GM23338 (cell line): ENCODE results near the gene PPP2R5B. TPM values are rescaled to one million over a fixed set of nuclear protein-coding genes. Genes with fewer than 3 reads are reported as not detected.

Experiments
- ATAC-seq: fragments of 200-7000 bp; cut with Tn5 transposase; 3 replicates; pipeline ENCODE4 v1.9.1; 2020
- DNase-seq: peaks from one replicate; pipeline ENCODE4 v3.0.0-alpha.2; 2015; ENCODE audit warnings: low spot score
- H2AFZ ChIP-seq: fragments of 200-600 bp; sonication (generic); 2 replicates; pipeline ENCODE4 v1.8.0; 2016; ENCODE audit warnings: antibody characterized with exemption, mild to moderate bottlenecking, moderate library complexity
- H3F3A ChIP-seq: fragments of 200-600 bp; sonication (generic); replicated peaks from 2 replicates; pipeline ENCODE4 v1.8.0; 2017; ENCODE audit warnings: antibody characterized with exemption, mixed run types, low read depth
- H3K27ac ChIP-seq: fragments of 200-600 bp; sonication (generic); 2 replicates; pipeline ENCODE4 v1.6.1; 2016; ENCODE audit warnings: low read depth
- H3K27me3 ChIP-seq: fragments of 200-600 bp; sonication (generic); 2 replicates; pipeline ENCODE4 v1.8.0; 2016; ENCODE audit warnings: mild to moderate bottlenecking, mixed run types, moderate library complexity; ENCODE audit not compliant: insufficient read depth
- H3K36me3 ChIP-seq: fragments of 200-600 bp; sonication (generic); 2 replicates; pipeline ENCODE4 v1.8.0; 2016; ENCODE audit warnings: mild to moderate bottlenecking; ENCODE audit not compliant: insufficient read depth
- H3K4me1 ChIP-seq: fragments of 200-600 bp; sonication (generic); 2 replicates; pipeline ENCODE4 v1.8.0; 2016; ENCODE audit warnings: mild to moderate bottlenecking, moderate library complexity; ENCODE audit not compliant: insufficient read depth
- H3K4me2 ChIP-seq: fragments of 200-600 bp; sonication (generic); 2 replicates; pipeline ENCODE4 v1.7.1; 2017; ENCODE audit warnings: mixed run types
- H3K4me3 ChIP-seq: fragments of 200-600 bp; sonication (generic); 2 replicates; pipeline ENCODE4 v1.6.1; 2016; ENCODE audit warnings: mixed run types
- H3K79me2 ChIP-seq: fragments of 200-600 bp; sonication (generic); replicated peaks from 2 replicates; pipeline ENCODE4 v1.8.0; 2017; ENCODE audit warnings: mild to moderate bottlenecking; ENCODE audit not compliant: insufficient read depth
- H3K9me2 ChIP-seq: fragments of 200-600 bp; sonication (generic); 2 replicates; pipeline ENCODE4 v1.8.0; 2017; ENCODE audit not compliant: insufficient read depth
- H4K20me1 ChIP-seq: fragments of 200-600 bp; sonication (generic); replicated peaks from 2 replicates; pipeline ENCODE4 v1.8.0; 2017; ENCODE audit warnings: mild to moderate bottlenecking; ENCODE audit not compliant: insufficient read depth
- H3K27ac Mint-ChIP-seq: 2 replicates; pipeline ENCODE4 v1.8.0; 2020; ENCODE audit warnings: inconsistent platforms, mild to moderate bottlenecking, moderate library complexity, mixed read lengths
- H3K27me3 Mint-ChIP-seq: 3 replicates; pipeline ENCODE4 v1.8.0; 2022; ENCODE audit warnings: low read depth, mild to moderate bottlenecking, moderate library complexity, mixed read lengths, inconsistent platforms; ENCODE audit not compliant: insufficient read depth, poor library complexity
- H3K36me3 Mint-ChIP-seq: 3 replicates; pipeline ENCODE4 v1.8.0; 2021; ENCODE audit warnings: low read depth, mild to moderate bottlenecking, inconsistent platforms, moderate library complexity, mixed read lengths
- H3K4me1 Mint-ChIP-seq: 3 replicates; pipeline ENCODE4 v1.8.0; 2020; ENCODE audit warnings: mild to moderate bottlenecking, inconsistent platforms, mixed read lengths
- H3K4me3 Mint-ChIP-seq: 3 replicates; pipeline ENCODE4 v1.8.0; 2021; ENCODE audit warnings: moderate library complexity, mild to moderate bottlenecking, inconsistent platforms, mixed read lengths
- H3K9me3 Mint-ChIP-seq: 3 replicates; pipeline ENCODE4 v1.8.0; 2020; ENCODE audit warnings: moderate library complexity, mild to moderate bottlenecking, inconsistent platforms, mixed read lengths
- CREB1 ChIP-seq: fragments of 250-450 bp; sonication (Bioruptor Pico); IDR thresholded peaks from 2 replicates; pipeline ENCODE4 v1.5.0; 2020; ENCODE audit warnings: low read depth, mild to moderate bottlenecking, moderate library complexity
- EZH2 ChIP-seq: fragments of 200-600 bp; sonication (generic); IDR thresholded peaks from one replicate; pipeline ENCODE4 v1.8.0; 2017; ENCODE audit warnings: antibody characterized with exemption, mild to moderate bottlenecking, low read depth; ENCODE audit not compliant: unreplicated experiment
- EZH2phosphoT487 ChIP-seq: fragments of 200-600 bp; sonication (generic); IDR thresholded peaks from one replicate; pipeline ENCODE4 v1.8.1; 2018; ENCODE audit warnings: antibody characterized with exemption; ENCODE audit not compliant: unreplicated experiment
- JUNB ChIP-seq: IDR thresholded peaks from one replicate; pipeline ENCODE4 v1.6.1; 2016; ENCODE audit warnings: antibody characterized with exemption; ENCODE audit not compliant: unreplicated experiment
- NANOG ChIP-seq: IDR thresholded peaks from 2 replicates; pipeline ENCODE4 v1.6.1; 2016; ENCODE audit warnings: antibody characterized with exemption, borderline replicate concordance
- POLR2AphosphoS5 ChIP-seq: IDR thresholded peaks from 2 replicates; pipeline ENCODE4 v1.6.1; 2016; ENCODE audit warnings: antibody characterized with exemption, low read depth
- STAT1 ChIP-seq: IDR thresholded peaks from one replicate; pipeline ENCODE4 v1.6.1; 2016; ENCODE audit warnings: antibody characterized with exemption; ENCODE audit not compliant: unreplicated experiment
- ZNF114 ChIP-seq: fragments of 250-450 bp; sonication (Bioruptor Pico); IDR thresholded peaks from 2 replicates; pipeline ENCODE4 v1.5.0; 2020; ENCODE audit warnings: mild to moderate bottlenecking, moderate library complexity
- ZNF331 ChIP-seq: fragments of 250-450 bp; sonication (Bioruptor Pico); IDR thresholded peaks from 2 replicates; pipeline ENCODE4 v1.5.0; 2020; ENCODE audit warnings: low read depth, mild to moderate bottlenecking, moderate library complexity
- polyA plus RNA-seq: library from polyadenylated mRNA; unstranded; fragments of >200 nt; fragmentation: Nextera tagmentation; extraction: Ambion mirVana; gene quantifications from 2 replicates; pipeline ENCODE4 v1.2.1, GENCODE V29; 2016
- total RNA-seq: library from RNA; depleted of rRNA; stranded (reverse); fragments of >200 nt; shearing (Covaris generic); gene quantifications from 2 replicates; pipeline ENCODE4 v1.2.3, GENCODE V29; 2014
- TF ChIP-seq, protein P1 (sequence below): fragments of 250-450 bp; sonication (Bioruptor Pico); IDR thresholded peaks from 2 replicates; pipeline ENCODE4 v1.5.0; 2020; ENCODE audit warnings: mild to moderate bottlenecking, moderate library complexity
- TF ChIP-seq, protein P2 (sequence below), 2 experiments: fragments of 200-600 bp in 1 of 2; sonication (generic) in 1 of 2; conservative IDR thresholded peaks; 2 replicates each; pipeline versions ENCODE4 v1.5.1 to v1.6.1; 2016 to 2017; ENCODE audit warnings: antibody characterized with exemption in 2 of 2, low read depth in 2 of 2, mild to moderate bottlenecking in 2 of 2, moderate library complexity in 1 of 2
- TF ChIP-seq, protein P3 (sequence below): IDR thresholded peaks from one replicate; pipeline ENCODE4 v1.6.1; 2018; ENCODE audit warnings: antibody characterized with exemption; ENCODE audit not compliant: unreplicated experiment
- TF ChIP-seq, protein P4 (sequence below): IDR thresholded peaks from 2 replicates; pipeline ENCODE4 v1.6.1; 2016; ENCODE audit warnings: antibody characterized with exemption

The PPP2R5B gene
- total and polyA plus RNA-seq, 2 experiments from 2014 or later, result 2.8 to 5.8 TPM

DNA sequence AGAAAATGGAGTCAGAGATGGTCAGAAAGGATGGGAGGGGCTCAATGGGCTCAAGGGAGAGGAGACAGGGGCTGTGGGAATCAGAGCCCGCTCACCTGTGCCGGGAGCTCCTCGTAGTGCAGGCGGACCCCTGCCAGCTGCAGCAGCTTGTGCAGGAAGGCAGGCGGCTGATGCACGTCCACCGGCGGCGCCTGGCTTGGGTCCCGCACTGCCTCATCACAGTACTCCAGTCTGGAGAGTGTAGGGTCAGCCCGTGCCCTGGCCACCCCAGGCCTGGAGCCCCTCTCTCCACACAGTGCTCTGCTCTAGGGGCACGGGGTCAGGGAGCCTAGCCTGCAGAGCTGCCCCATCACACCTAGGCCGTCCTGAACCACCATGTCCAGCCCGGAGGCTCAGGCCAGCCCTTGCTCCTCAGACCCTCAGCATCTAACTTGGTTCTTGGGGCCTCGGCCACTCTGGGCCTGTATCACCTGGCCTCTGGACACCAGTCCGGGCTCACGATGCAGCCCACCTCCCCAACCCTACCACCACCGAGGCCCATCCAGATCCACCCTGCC lies 11.2 kb upstream of the PPP2R5B start:
- no peak overlapping the region for H3K4me3 Mint-ChIP-seq
- no peaks in the 10 kb centered on the region for H3F3A ChIP-seq
- DNase-seq, result no peak
- ATAC-seq, result no peak
- peaks cover 7% of the 10 kb centered on the region for H3K27me3 Mint-ChIP-seq
- TF ChIP-seq, protein P1, sequence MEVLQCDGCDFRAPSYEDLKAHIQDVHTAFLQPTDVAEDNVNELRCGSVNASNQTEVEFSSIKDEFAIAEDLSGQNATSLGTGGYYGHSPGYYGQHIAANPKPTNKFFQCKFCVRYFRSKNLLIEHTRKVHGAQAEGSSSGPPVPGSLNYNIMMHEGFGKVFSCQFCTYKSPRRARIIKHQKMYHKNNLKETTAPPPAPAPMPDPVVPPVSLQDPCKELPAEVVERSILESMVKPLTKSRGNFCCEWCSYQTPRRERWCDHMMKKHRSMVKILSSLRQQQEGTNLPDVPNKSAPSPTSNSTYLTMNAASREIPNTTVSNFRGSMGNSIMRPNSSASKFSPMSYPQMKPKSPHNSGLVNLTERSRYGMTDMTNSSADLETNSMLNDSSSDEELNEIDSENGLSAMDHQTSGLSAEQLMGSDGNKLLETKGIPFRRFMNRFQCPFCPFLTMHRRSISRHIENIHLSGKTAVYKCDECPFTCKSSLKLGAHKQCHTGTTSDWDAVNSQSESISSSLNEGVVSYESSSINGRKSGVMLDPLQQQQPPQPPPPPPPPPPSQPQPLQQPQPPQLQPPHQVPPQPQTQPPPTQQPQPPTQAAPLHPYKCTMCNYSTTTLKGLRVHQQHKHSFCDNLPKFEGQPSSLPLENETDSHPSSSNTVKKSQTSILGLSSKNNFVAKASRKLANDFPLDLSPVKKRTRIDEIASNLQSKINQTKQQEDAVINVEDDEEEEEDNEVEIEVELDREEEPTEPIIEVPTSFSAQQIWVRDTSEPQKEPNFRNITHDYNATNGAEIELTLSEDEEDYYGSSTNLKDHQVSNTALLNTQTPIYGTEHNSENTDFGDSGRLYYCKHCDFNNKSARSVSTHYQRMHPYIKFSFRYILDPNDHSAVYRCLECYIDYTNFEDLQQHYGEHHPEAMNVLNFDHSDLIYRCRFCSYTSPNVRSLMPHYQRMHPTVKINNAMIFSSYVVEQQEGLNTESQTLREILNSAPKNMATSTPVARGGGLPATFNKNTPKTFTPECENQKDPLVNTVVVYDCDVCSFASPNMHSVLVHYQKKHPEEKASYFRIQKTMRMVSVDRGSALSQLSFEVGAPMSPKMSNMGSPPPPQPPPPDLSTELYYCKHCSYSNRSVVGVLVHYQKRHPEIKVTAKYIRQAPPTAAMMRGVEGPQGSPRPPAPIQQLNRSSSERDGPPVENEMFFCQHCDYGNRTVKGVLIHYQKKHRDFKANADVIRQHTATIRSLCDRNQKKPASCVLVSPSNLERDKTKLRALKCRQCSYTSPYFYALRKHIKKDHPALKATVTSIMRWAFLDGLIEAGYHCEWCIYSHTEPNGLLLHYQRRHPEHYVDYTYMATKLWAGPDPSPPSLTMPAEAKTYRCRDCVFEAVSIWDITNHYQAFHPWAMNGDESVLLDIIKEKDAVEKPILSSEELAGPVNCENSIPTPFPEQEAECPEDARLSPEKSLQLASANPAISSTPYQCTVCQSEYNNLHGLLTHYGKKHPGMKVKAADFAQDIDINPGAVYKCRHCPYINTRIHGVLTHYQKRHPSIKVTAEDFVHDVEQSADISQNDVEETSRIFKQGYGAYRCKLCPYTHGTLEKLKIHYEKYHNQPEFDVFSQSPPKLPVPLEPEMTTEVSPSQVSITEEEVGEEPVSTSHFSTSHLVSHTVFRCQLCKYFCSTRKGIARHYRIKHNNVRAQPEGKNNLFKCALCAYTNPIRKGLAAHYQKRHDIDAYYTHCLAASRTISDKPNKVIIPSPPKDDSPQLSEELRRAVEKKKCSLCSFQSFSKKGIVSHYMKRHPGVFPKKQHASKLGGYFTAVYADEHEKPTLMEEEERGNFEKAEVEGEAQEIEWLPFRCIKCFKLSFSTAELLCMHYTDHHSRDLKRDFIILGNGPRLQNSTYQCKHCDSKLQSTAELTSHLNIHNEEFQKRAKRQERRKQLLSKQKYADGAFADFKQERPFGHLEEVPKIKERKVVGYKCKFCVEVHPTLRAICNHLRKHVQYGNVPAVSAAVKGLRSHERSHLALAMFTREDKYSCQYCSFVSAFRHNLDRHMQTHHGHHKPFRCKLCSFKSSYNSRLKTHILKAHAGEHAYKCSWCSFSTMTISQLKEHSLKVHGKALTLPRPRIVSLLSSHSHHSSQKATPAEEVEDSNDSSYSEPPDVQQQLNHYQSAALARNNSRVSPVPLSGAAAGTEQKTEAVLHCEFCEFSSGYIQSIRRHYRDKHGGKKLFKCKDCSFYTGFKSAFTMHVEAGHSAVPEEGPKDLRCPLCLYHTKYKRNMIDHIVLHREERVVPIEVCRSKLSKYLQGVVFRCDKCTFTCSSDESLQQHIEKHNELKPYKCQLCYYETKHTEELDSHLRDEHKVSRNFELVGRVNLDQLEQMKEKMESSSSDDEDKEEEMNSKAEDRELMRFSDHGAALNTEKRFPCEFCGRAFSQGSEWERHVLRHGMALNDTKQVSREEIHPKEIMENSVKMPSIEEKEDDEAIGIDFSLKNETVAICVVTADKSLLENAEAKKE (CRISPR knock-in tag), result no peak
- TF ChIP-seq, protein P2, sequence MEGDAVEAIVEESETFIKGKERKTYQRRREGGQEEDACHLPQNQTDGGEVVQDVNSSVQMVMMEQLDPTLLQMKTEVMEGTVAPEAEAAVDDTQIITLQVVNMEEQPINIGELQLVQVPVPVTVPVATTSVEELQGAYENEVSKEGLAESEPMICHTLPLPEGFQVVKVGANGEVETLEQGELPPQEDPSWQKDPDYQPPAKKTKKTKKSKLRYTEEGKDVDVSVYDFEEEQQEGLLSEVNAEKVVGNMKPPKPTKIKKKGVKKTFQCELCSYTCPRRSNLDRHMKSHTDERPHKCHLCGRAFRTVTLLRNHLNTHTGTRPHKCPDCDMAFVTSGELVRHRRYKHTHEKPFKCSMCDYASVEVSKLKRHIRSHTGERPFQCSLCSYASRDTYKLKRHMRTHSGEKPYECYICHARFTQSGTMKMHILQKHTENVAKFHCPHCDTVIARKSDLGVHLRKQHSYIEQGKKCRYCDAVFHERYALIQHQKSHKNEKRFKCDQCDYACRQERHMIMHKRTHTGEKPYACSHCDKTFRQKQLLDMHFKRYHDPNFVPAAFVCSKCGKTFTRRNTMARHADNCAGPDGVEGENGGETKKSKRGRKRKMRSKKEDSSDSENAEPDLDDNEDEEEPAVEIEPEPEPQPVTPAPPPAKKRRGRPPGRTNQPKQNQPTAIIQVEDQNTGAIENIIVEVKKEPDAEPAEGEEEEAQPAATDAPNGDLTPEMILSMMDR (conservative IDR thresholded peaks at IDR 0.05; ENCODE audit: low read depth in 2 of 2), result no peak
- TF ChIP-seq ZNF331 (CRISPR knock-in tag) (no peak), JUNB (no peak), STAT1 (no peak), NANOG (no peak), EZH2phosphoT487 (no peak), ZNF114 (CRISPR knock-in tag) (no peak), EZH2 (no peak), POLR2AphosphoS5 (no peak), CREB1 (CRISPR knock-in tag) (no peak)
- TF ChIP-seq, protein P3, sequence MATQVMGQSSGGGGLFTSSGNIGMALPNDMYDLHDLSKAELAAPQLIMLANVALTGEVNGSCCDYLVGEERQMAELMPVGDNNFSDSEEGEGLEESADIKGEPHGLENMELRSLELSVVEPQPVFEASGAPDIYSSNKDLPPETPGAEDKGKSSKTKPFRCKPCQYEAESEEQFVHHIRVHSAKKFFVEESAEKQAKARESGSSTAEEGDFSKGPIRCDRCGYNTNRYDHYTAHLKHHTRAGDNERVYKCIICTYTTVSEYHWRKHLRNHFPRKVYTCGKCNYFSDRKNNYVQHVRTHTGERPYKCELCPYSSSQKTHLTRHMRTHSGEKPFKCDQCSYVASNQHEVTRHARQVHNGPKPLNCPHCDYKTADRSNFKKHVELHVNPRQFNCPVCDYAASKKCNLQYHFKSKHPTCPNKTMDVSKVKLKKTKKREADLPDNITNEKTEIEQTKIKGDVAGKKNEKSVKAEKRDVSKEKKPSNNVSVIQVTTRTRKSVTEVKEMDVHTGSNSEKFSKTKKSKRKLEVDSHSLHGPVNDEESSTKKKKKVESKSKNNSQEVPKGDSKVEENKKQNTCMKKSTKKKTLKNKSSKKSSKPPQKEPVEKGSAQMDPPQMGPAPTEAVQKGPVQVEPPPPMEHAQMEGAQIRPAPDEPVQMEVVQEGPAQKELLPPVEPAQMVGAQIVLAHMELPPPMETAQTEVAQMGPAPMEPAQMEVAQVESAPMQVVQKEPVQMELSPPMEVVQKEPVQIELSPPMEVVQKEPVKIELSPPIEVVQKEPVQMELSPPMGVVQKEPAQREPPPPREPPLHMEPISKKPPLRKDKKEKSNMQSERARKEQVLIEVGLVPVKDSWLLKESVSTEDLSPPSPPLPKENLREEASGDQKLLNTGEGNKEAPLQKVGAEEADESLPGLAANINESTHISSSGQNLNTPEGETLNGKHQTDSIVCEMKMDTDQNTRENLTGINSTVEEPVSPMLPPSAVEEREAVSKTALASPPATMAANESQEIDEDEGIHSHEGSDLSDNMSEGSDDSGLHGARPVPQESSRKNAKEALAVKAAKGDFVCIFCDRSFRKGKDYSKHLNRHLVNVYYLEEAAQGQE, result no peak
- TF ChIP-seq, protein P4, sequence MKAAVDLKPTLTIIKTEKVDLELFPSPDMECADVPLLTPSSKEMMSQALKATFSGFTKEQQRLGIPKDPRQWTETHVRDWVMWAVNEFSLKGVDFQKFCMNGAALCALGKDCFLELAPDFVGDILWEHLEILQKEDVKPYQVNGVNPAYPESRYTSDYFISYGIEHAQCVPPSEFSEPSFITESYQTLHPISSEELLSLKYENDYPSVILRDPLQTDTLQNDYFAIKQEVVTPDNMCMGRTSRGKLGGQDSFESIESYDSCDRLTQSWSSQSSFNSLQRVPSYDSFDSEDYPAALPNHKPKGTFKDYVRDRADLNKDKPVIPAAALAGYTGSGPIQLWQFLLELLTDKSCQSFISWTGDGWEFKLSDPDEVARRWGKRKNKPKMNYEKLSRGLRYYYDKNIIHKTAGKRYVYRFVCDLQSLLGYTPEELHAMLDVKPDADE, result no peak
- H3K36me3 Mint-ChIP-seq, result peaks cover 6% of the 10 kb centered on the region
- H3K27me3 ChIP-seq, result no peaks in the 10 kb centered on the region
- H3K36me3 ChIP-seq, result no peaks in the 10 kb centered on the region
- H3K79me2 ChIP-seq, result no peaks in the 10 kb centered on the region; the same call in 1 of the 2 replicates
- peaks cover 17% of the 10 kb centered on the region for H3K4me1 Mint-ChIP-seq
- H3K27ac Mint-ChIP-seq, result no peak overlapping the region
- no peaks in the 10 kb centered on the region for H4K20me1 ChIP-seq
- no peaks in the 10 kb centered on the region for H3K9me3 Mint-ChIP-seq
- no peak overlapping the region for H3K4me2 ChIP-seq
- H3K9me2 ChIP-seq, result no peaks in the 10 kb centered on the region
- no peak overlapping the region for H3K27ac ChIP-seq
- H3K4me1 ChIP-seq, result peaks cover 5% of the 10 kb centered on the region
- no peak overlapping the region for H2AFZ ChIP-seq
- no peak overlapping the region for H3K4me3 ChIP-seq
